ENCODE results near the gene CSTB.

The CSTB gene

GRCh38 chr21:43727519-43728153 is 48.5 kb downstream of the CSTB start:
- DNase-seq: no peak

- DNase-seq: no peak
Measured at GRCh38 chr21:43726686-43727518, 49.2 kb downstream of the CSTB start.

Measured in NCI-H2081 treated with DMSO at 0.1 percent for 48 hours (cell line).